K562 (cell line): ENCODE data around the gene RPRD1B. TPM values are rescaled to one million over a fixed set of nuclear protein-coding genes. Genes with fewer than 3 reads are reported as not detected.

ENCODE experiments used
- ETS2 ChIP-seq: IDR thresholded peaks from 2 replicates; pipeline ENCODE4 v1.6.1; 2016; ENCODE audit warnings: borderline replicate concordance, missing genetic modification characterization, mild to moderate bottlenecking, moderate library complexity, missing compliant biosample characterization; ENCODE audit not compliant: poor library complexity, severe bottlenecking
- FOXM1 ChIP-seq, 2 experiments: fragments of 450-650 bp in 1 of 2; sonication (generic) in 1 of 2; formaldehyde crosslinking in 1 of 2; IDR thresholded peaks; 2 replicates each; pipeline versions ENCODE4 v1.6.1 to v1.9.0; 2017 to 2022; ENCODE audit warnings: low read depth in 2 of 2, mild to moderate bottlenecking in 2 of 2, missing genetic modification reagents in 1 of 2, moderate library complexity in 1 of 2
- MTF1 ChIP-seq: fragments of 250-450 bp; sonication (Bioruptor Pico); IDR thresholded peaks from 2 replicates; pipeline ENCODE4 v1.9.0; 2021; ENCODE audit warnings: moderate library complexity, mild to moderate bottlenecking, inconsistent platforms, borderline replicate concordance
- polyA plus RNA-seq, 8 experiments: library from polyadenylated mRNA; depleted of rRNA in 4 of 8; stranded (reverse) in 5 of 8; unstranded in 3 of 8; fragments of >200 nt; fragmentation: Nextera tagmentation in 2 of 8; fragmentation: Illumina TruSeq in 1 of 8; extraction: Ambion mirVana in 2 of 8; extraction: Trizol in 1 of 8; gene quantifications; 2 replicates each; pipeline versions ENCODE4 v1.2.1 to v1.2.3, GENCODE V29; 2011 to 2014; ENCODE audit warnings: inconsistent platforms in 1 of 8, missing spikeins in 1 of 8
- total RNA-seq, 7 experiments: library from RNA; depleted of rRNA in 6 of 7; stranded (reverse); fragments of >200 nt in 6 of 7; fragmentation: Illumina TruSeq in 2 of 7; extraction: Trizol in 2 of 7; gene quantifications; 2 replicates each; pipeline versions ENCODE4 v1.2.1 to v1.2.3, GENCODE V29; 2011 to 2021; ENCODE audit warnings: low replicate concordance in 1 of 7
- TF ChIP-seq, protein P1 (sequence below), 3 experiments: fragments of 200-800 bp in 1 of 3; fragments of 250-450 bp in 1 of 3; fragments of 450-650 bp in 1 of 3; sonication (Bioruptor Pico) in 1 of 3; sonication (Bioruptor generic) in 1 of 3; formaldehyde crosslinking in 1 of 3; IDR thresholded peaks; 2 replicates each; pipeline versions ENCODE4 v1.6.1 to v1.8.0; 2016 to 2022; ENCODE audit warnings: mild to moderate bottlenecking in 2 of 3, missing genetic modification characterization in 2 of 3, missing compliant biosample characterization in 1 of 3, moderate library complexity in 1 of 3

Gene RPRD1B
- total and polyA plus RNA-seq, 9 of the 15 experiments (the other 6 are each of a cell fraction or from before 2014, with no cell fraction given): 5.5 to 43.0 (median 24.4) TPM

DNA sequence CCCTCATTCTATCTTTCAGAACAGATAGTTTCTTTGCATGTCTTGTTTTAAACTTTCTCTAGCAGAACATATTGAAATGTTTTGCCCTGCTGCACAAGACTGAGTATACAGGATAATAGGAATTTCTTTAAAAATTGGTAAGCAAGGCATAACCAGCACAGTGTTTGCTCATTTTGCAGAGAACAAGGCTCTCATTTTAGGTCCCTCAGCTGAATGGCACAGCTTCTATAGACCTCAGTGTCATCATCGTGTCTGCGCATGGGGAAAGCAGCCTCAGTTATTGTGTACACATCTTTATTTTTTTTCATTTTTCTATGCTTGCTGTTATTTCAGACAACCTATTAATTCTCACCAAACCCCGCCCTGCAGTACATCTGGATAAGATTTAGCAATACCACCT, 36.0 kb upstream of the RPRD1B start (continued):
- TF ChIP-seq FOXM1 (IDR thresholded peaks at IDR 0.05; ENCODE audit: low read depth) (no peak), FOXM1 (CRISPR knock-in tag; IDR thresholded peaks at IDR 0.05; ENCODE audit: low read depth) (no peak), ETS2 (no peak), MTF1 (CRISPR knock-in tag) (no peak)
- TF ChIP-seq, protein P1, sequence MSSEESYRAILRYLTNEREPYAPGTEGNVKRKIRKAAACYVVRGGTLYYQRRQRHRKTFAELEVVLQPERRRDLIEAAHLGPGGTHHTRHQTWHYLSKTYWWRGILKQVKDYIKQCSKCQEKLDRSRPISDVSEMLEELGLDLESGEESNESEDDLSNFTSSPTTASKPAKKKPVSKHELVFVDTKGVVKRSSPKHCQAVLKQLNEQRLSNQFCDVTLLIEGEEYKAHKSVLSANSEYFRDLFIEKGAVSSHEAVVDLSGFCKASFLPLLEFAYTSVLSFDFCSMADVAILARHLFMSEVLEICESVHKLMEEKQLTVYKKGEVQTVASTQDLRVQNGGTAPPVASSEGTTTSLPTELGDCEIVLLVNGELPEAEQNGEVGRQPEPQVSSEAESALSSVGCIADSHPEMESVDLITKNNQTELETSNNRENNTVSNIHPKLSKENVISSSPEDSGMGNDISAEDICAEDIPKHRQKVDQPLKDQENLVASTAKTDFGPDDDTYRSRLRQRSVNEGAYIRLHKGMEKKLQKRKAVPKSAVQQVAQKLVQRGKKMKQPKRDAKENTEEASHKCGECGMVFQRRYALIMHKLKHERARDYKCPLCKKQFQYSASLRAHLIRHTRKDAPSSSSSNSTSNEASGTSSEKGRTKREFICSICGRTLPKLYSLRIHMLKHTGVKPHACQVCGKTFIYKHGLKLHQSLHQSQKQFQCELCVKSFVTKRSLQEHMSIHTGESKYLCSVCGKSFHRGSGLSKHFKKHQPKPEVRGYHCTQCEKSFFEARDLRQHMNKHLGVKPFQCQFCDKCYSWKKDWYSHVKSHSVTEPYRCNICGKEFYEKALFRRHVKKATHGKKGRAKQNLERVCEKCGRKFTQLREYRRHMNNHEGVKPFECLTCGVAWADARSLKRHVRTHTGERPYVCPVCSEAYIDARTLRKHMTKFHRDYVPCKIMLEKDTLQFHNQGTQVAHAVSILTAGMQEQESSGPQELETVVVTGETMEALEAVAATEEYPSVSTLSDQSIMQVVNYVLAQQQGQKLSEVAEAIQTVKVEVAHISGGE (CRISPR knock-in tag; IDR thresholded peaks at IDR 0.05): no peak
